MM.1S (cell line): Measurements from ENCODE around the gene BCAR1.

Source experiments
- EZH2 ChIP-seq: fragments of 300-600 bp; sonication (generic); optimal IDR thresholded peaks from 2 replicates; pipeline ENCODE3; 2017; ENCODE audit warnings: low read depth, mild to moderate bottlenecking, antibody characterized with exemption, low read length, mixed read lengths
- TF ChIP-seq, protein P1 (sequence below): fragments of 300-600 bp; sonication (generic); IDR thresholded peaks from 2 replicates; pipeline ENCODE4 v1.5.1; 2016; ENCODE audit warnings: antibody characterized with exemption, low read length, mixed read lengths

DNA sequence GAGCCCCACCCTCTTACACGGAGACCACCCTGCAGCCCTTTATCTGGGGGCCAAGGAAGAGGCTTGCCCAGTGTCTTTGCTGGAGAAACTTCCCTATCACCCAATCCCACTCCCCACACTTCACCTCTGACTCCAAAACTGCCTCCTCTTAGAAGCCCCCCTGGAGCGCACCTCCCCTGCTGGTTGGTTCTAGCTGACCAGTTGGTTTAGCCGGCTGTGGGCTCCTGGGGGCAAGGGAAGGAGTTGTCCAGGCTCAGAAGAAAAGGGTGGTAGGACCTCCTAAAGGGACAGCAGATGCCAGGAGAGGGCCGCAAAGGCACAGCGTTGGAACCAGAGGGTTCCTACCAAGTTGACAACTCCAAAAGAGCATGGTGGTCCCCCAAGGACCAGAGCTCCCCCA, 2.0 kb downstream of the BCAR1 start:
- TF ChIP-seq, protein P1, sequence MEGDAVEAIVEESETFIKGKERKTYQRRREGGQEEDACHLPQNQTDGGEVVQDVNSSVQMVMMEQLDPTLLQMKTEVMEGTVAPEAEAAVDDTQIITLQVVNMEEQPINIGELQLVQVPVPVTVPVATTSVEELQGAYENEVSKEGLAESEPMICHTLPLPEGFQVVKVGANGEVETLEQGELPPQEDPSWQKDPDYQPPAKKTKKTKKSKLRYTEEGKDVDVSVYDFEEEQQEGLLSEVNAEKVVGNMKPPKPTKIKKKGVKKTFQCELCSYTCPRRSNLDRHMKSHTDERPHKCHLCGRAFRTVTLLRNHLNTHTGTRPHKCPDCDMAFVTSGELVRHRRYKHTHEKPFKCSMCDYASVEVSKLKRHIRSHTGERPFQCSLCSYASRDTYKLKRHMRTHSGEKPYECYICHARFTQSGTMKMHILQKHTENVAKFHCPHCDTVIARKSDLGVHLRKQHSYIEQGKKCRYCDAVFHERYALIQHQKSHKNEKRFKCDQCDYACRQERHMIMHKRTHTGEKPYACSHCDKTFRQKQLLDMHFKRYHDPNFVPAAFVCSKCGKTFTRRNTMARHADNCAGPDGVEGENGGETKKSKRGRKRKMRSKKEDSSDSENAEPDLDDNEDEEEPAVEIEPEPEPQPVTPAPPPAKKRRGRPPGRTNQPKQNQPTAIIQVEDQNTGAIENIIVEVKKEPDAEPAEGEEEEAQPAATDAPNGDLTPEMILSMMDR = no peak
- TF ChIP-seq EZH2 = no peak
